Measurements from ENCODE around the gene GAGE2A.

The GAGE2A gene

DNA sequence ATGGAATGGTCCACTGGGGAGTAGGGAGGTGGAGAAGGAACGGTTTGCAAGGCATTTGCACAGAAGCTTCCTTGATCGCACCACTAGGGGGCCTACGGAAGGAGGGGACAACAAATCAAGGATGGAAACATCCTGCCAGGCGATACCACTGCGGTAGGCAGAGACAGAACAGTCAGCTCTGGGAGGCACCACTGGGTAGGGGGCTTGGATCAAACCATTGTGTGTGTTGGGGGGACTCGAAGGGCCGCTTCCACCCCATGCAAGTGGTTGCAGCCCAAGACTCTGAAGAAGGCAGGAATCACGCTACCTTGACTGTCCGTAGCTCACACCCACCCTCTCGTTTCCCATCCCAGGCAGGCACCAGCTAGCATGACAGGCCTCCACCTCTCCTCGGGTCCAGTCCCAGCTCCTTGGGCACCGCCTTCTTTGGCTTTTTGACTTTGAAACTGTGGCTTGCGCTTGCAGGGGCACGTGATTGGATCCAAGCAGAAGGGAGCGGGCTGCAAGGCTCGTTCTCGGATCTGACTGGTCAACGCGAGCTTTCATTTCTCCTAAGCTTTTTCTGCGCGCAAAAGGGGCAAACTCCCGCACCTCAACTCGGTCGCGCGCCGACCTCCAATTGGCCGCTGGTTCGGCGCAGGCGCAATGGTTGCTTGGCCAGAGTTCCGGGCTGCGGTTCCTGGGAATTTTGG lies 37.9 kb downstream of the GAGE2A start:
- no peak overlapping the region for H3K4me3 ChIP-seq (ENCODE audit: low read length)
- TF ChIP-seq, protein P1, sequence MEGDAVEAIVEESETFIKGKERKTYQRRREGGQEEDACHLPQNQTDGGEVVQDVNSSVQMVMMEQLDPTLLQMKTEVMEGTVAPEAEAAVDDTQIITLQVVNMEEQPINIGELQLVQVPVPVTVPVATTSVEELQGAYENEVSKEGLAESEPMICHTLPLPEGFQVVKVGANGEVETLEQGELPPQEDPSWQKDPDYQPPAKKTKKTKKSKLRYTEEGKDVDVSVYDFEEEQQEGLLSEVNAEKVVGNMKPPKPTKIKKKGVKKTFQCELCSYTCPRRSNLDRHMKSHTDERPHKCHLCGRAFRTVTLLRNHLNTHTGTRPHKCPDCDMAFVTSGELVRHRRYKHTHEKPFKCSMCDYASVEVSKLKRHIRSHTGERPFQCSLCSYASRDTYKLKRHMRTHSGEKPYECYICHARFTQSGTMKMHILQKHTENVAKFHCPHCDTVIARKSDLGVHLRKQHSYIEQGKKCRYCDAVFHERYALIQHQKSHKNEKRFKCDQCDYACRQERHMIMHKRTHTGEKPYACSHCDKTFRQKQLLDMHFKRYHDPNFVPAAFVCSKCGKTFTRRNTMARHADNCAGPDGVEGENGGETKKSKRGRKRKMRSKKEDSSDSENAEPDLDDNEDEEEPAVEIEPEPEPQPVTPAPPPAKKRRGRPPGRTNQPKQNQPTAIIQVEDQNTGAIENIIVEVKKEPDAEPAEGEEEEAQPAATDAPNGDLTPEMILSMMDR (conservative IDR thresholded peaks at IDR 0.05; ENCODE audit: low read depth, low read length) = peak; percentile 23
- DNase-seq (ENCODE audit: low read depth) = no peak

DNA sequence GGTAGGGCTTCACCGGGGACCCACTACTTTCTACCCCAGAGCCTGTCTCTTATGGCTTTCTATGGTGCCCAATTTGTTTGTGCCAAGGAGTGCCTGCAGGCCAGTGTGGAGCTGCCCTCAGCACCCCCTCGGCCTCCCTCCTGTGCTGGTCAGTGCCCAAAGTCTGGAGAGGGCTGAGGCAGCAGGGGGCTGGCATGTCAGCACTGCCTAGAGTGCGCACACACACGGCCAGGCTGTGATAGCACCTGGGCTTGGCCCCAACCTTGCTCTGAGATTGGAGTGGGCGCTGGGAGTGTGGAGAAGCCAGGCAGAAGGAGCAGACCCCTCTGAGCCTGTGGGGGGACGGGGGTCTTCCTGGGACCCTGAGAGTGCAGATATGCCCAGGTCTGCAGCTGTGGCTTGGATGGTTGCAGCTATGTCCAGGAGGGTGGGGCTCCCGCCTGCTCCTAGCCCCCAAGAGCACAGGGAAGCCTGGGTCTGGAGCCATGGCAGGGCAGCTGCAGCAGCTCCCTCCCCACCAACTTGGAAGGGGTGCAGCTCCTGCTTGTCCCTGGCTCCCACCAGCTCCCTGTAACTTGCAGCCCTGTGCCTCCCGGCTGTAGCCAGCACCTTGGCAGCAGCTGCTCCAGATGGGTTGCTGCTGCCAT lies 55.8 kb downstream of the GAGE2A start:
- TF ChIP-seq, protein P1 (conservative IDR thresholded peaks at IDR 0.05; ENCODE audit: low read depth, low read length) = no peak
- no peak overlapping the region for H3K4me3 ChIP-seq (ENCODE audit: low read length)
- no peak for DNase-seq (ENCODE audit: low read depth)
